HEK293 (cell line): ENCODE results near the gene LARP1.

Experiments used
- CTCF ChIP-seq: fragments of 450-650 bp; formaldehyde crosslinking; IDR thresholded peaks from 2 replicates; pipeline ENCODE4 v1.5.1; 2016; ENCODE audit warnings: missing biosample characterization, missing genetic modification characterization
- KLF16 ChIP-seq: fragments of 450-650 bp; formaldehyde crosslinking; IDR thresholded peaks from 2 replicates; pipeline ENCODE4 v1.5.1; 2017; ENCODE audit warnings: missing biosample characterization, missing genetic modification characterization
- ZFP37 ChIP-seq: fragments of 450-650 bp; formaldehyde crosslinking; IDR thresholded peaks from 2 replicates; pipeline ENCODE4 v1.5.1; 2016; ENCODE audit warnings: missing biosample characterization, missing genetic modification characterization
- ZNF600 ChIP-seq: fragments of 450-650 bp; formaldehyde crosslinking; IDR thresholded peaks from 2 replicates; pipeline ENCODE4 v1.5.1; 2016; ENCODE audit warnings: missing biosample characterization, missing genetic modification characterization
- ZNF654 ChIP-seq: fragments of 450-650 bp; formaldehyde crosslinking; IDR thresholded peaks from 2 replicates; pipeline ENCODE4 v1.5.1; 2016; ENCODE audit warnings: low read depth, missing biosample characterization, missing genetic modification characterization
- ZNF660 ChIP-seq: fragments of 450-650 bp; IDR thresholded peaks from 2 replicates; pipeline ENCODE4 v1.5.1; 2018; ENCODE audit warnings: missing biosample characterization, mild to moderate bottlenecking, missing genetic modification characterization
- ZNF785 ChIP-seq: fragments of 450-650 bp; formaldehyde crosslinking; IDR thresholded peaks from 2 replicates; pipeline ENCODE4 v1.5.1; 2016; ENCODE audit warnings: missing biosample characterization, missing genetic modification characterization
- ZNF792 ChIP-seq: fragments of 450-650 bp; formaldehyde crosslinking; IDR thresholded peaks from 2 replicates; pipeline ENCODE4 v1.5.1; 2016; ENCODE audit warnings: missing biosample characterization, missing genetic modification characterization
- ZNF830 ChIP-seq: fragments of 450-650 bp; IDR thresholded peaks from 2 replicates; pipeline ENCODE4 v1.5.0; 2018; ENCODE audit warnings: missing biosample characterization, missing genetic modification characterization, low read depth, mild to moderate bottlenecking, moderate library complexity
- ZXDB ChIP-seq: fragments of 450-650 bp; formaldehyde crosslinking; IDR thresholded peaks from 2 replicates; pipeline ENCODE4 v1.5.1; 2016; ENCODE audit warnings: missing biosample characterization, missing genetic modification characterization
- TF ChIP-seq, protein P1 (sequence below): fragments of 450-650 bp; formaldehyde crosslinking; conservative IDR thresholded peaks from 2 replicates; pipeline ENCODE4 v1.5.1; 2016; ENCODE audit warnings: low read depth, missing biosample characterization, missing genetic modification characterization

GRCh38 chr5:154806176-154806575 is 51.0 kb downstream of the LARP1 start:
- TF ChIP-seq, protein P1, sequence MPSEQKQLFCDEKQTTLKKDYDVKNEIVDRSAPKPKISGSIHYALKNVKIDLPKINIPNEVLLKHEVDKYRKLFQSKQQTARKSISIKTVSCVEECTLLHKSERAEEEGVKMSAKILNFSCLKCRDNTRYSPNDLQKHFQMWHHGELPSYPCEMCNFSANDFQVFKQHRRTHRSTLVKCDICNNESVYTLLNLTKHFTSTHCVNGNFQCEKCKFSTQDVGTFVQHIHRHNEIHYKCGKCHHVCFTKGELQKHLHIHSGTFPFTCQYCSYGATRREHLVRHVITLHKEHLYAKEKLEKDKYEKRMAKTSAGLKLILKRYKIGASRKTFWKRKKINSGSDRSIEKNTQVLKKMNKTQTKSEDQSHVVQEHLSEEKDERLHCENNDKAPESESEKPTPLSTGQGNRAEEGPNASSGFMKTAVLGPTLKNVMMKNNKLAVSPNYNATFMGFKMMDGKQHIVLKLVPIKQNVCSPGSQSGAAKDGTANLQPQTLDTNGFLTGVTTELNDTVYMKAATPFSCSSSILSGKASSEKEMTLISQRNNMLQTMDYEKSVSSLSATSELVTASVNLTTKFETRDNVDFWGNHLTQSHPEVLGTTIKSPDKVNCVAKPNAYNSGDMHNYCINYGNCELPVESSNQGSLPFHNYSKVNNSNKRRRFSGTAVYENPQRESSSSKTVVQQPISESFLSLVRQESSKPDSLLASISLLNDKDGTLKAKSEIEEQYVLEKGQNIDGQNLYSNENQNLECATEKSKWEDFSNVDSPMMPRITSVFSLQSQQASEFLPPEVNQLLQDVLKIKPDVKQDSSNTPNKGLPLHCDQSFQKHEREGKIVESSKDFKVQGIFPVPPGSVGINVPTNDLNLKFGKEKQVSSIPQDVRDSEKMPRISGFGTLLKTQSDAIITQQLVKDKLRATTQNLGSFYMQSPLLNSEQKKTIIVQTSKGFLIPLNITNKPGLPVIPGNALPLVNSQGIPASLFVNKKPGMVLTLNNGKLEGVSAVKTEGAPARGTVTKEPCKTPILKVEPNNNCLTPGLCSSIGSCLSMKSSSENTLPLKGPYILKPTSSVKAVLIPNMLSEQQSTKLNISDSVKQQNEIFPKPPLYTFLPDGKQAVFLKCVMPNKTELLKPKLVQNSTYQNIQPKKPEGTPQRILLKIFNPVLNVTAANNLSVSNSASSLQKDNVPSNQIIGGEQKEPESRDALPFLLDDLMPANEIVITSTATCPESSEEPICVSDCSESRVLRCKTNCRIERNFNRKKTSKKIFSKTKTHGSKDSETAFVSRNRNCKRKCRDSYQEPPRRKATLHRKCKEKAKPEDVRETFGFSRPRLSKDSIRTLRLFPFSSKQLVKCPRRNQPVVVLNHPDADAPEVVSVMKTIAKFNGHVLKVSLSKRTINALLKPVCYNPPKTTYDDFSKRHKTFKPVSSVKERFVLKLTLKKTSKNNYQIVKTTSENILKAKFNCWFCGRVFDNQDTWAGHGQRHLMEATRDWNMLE = no peak
- TF ChIP-seq ZNF600 (no peak), ZFP37 (tag by site-specific recombination) (no peak), CTCF (no peak), ZNF785 (tag by site-specific recombination) (no peak), ZNF654 (no peak), ZNF792 (tag by site-specific recombination) (no peak), ZNF660 (tag by site-specific recombination) (no peak), KLF16 (no peak), ZXDB (no peak), ZNF830 (tag by site-specific recombination) (no peak)
